GM19324 (cell line): ENCODE data around the gene APCDD1L.

Experiments
- ATAC-seq: cut with Tn5 transposase; IDR thresholded peaks from one replicate; pipeline ENCODE4 v1.9.1; 2021; ENCODE audit warnings: mild to moderate bottlenecking, moderate library complexity; ENCODE audit not compliant: unreplicated experiment, low FRiP score

The APCDD1L gene

DNA sequence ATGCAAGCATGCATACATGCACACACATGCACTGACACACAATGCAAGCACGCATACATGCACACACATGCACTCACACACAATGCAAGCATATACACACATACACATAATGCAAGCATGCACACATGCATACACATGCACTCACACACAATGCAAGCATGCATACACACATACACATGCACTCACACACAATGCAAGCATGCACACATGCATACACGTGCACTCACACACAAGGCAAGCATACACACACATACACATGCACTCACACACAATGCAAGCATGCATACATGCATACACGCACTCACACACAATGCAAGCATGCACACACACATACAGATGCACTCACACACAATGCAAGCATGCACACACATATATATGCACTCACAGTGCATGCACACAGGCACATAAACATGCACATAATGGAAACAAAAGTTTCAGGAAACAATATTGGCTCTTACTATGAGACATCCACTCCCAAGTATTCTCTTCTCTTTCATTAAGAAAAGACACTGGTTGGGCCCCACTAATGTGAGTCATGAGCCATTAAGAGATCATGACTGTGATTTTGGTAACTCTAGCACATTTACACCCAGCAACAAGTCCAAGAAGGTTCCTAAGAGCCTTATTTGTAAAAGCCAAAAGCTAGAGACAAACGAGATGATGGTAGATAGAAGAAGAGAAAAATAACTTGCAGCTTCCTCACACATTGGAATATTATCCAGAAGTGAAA is 22.2 kb downstream of the APCDD1L start:
- no peak for ATAC-seq

DNA sequence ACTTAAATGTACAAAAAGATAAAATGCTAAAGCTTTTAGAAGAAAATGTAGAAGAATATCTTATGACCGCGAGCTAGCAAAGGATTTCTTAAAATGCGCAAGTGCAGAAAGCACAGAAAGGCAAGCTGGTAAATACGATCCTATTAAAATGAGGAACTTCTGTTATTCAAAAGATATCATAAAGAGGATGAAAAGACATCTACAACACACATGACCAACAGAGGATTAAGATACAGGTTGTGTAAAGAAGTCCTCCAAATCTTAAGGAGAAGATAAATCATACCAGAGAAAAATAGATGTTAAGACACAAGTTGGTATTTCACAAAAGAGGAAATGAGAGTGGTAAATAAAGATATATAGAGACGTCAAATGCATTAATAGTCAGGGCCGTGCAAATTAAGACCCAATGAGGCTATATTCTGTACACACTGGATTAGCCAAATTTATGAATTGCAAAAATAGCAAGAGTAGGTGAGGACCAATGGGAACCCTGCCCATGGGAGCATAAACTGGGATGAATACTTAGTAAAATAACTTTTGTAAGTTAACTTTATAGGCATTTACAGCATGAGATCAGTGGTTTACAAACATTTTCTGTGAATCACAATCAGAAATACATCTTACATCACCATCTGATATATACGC is 23.0 kb downstream of the APCDD1L start:
- ATAC-seq, result no peak

- no peak for ATAC-seq
These were observed 29.0 kb downstream of the APCDD1L start for GRCh38 chr20:58486207-58486606.

DNA sequence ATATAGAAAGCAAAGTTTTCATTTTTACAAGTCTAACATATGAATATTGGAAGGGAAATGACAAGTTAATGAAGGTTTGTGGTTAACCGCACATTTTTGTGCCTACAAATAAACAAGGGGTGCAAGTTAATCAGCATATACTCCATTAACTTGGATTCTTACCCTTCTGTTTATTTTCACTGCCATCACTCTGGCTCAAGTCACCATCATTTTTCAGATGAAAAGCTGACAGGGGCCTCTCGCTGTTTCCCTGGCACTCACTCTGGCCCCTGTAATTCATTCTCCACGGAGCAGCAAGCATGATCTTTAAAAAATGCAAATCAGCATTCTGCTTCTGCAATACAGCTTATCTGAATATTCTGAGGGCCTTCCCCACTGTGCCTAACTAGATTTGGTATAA is 29.8 kb downstream of the APCDD1L start:
- ATAC-seq, result no peak

DNA sequence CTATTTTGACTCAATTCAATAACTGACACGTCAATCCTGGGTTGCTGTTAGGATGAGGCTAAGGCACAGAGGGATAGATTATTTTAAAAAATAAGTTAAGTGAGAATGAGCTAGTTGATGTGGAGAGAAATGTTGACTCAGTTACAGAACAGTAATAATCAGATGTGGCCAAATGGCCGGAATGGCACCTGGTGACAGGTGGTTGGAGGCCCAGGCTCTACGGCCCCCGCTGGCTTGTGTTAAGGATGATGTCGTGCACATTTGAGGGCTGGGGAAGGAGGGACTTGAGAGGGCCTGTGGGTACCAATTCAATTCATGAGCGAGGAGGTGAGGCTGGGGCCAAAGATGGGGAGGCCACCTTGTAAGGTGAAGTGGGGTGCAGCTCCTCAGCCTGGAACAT is 31.7 kb downstream of the APCDD1L start:
- no peak for ATAC-seq

DNA sequence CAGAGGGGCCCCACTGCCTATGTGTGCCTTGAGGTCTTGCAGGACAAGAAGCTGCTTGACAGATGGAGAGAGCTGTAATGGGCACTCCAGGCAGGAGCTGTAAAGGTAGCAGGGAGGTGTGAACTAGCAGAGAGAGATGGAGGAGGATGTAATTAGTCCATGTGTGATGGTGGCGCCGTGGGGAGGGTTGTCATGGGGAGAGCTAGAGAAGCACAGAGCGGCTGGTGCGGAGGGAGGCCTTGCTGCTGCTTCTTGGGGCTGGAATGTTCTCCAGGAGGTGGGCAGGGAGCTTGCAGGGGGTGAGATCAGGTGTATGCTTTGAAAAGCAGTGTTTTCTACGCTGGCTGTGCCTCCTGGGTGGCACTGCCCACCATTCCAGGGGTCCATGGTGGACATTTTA is 32.1 kb downstream of the APCDD1L start:
- no peak for ATAC-seq

GRCh38 chr20:58482416-58482815 is 32.8 kb downstream of the APCDD1L start:
- ATAC-seq, result no peak

DNA sequence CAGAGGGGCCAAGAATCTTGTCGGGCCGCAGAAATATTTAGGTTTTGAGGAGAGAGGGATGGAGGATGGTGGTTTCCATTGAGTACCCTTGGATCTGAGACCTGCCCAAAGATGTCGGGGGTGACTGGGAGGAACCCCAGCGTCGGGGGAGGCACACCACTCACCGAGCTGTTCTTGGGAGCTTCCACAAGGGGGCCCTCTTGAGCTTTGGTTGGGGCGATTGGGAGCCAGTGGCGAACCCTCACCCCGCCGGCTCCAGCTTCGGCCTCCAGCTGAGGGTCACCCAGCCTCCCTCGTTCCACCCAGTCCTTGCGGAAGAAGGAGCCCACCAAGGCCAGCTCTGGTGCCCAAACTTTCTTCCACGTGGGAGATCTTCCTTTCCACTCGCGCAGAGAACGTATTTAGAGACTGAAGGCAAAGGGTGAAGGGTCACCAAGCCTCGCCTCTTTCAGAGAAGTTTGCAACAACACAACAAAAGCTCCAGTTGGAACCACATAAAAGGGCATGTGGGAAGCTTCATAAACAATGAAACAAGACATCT is 33.6 kb downstream of the APCDD1L start:
- no peak for ATAC-seq

GRCh38 chr20:58480551-58481336 is 34.5 kb downstream of the APCDD1L start:
- no peak for ATAC-seq

DNA sequence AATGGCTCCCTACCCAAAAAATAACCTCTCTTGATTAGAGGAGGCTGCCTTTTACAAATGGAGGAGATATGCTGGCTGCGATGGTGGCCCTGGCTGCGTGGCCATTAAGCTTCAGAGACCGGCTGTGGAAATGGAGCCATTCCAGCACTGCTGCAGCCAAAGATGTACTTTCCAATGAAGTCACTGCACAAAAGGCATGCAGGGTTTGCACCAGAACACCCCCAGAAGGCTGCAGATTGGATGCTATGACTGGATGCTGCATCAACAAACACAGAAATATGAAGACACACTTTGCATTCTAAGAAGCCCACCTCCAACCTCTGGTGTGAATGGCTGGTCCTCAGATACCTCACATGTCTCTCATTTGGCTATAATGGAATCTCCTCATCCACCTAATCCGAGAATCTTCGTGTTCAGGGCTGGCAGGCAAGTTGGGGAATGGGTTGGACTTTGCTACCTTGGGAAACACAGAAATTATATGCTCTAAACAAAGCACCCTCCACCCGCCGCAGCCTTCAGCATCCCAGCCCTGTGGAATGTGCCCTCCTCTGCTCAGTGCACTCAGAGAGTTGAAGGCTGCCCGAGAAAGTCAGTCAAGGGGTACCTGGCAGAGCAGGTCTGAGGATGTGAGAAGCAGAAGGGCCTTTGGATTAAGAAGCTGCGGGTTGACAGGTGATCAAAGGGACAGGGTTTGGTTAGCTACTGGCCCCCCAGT is 35.3 kb downstream of the APCDD1L start:
- ATAC-seq, result no peak

GRCh38 chr20:58478141-58478805 is 36.9 kb downstream of the APCDD1L start:
- ATAC-seq, result no peak

DNA sequence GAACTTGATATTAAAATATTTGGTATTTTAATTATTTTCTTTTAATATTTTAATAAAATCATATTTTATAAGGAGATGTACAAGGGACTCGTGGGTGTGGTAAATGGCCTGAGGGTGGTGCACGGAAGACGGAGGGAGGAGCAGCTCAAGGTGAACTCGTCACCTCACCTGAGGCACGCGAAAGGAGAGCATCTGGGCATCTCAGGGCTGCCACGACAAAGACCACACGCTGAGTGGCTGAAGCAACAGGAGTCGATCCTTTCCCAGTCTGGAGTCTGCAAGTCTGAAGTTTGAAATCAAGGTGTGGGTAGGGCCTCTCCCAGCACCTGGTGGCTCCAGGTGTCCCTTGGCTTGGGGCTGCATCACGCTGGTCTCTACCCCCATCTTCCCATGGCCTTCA is 39.7 kb downstream of the APCDD1L start:
- ATAC-seq, result no peak

DNA sequence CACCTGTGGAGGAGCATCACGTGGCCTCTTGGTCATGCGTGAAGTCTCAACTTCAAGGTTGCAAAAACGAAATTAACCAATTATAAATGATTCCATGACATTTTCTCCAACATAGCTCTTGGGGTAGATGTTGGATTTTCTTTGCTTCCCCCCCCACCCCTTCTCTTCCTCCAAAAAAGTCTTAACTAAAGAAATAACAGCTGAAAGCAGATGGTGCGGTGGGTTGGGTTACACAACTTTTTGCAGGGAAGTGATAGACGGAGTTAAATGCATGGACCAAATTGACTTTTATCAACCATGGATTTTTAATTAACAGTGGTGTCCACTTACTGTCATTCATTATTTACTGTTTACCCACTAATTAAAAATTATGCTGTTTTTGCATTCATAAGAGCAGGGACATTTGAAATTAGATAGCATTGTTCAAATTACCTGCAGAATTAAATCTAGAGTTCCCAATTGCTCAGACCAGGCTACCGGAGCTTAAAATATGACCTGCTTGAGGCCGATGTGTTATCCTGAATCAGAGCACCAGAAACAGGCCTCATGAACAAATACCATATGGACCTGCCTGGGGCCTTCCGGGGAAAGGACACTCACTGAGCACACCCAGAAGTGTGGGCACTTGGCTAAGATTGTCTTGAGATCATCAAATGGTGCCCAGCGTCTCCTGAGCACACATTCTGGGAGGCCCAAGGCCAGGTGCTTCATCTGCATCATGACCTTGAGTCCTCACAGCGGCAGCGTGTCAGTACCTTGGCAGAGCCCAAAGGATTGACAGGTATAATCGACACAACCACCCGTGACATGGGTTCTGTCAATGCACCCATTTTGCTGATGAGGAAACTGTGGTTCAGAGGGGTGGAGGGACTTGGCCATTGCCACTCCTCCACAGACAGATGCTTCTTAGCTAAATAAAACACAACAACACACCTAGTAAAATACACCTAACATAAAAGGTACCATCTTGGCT is 41.5 kb downstream of the APCDD1L start:
- no peak for ATAC-seq

- no peak for ATAC-seq
These were observed 42.8 kb downstream of the APCDD1L start for GRCh38 chr20:58472273-58473018.

DNA sequence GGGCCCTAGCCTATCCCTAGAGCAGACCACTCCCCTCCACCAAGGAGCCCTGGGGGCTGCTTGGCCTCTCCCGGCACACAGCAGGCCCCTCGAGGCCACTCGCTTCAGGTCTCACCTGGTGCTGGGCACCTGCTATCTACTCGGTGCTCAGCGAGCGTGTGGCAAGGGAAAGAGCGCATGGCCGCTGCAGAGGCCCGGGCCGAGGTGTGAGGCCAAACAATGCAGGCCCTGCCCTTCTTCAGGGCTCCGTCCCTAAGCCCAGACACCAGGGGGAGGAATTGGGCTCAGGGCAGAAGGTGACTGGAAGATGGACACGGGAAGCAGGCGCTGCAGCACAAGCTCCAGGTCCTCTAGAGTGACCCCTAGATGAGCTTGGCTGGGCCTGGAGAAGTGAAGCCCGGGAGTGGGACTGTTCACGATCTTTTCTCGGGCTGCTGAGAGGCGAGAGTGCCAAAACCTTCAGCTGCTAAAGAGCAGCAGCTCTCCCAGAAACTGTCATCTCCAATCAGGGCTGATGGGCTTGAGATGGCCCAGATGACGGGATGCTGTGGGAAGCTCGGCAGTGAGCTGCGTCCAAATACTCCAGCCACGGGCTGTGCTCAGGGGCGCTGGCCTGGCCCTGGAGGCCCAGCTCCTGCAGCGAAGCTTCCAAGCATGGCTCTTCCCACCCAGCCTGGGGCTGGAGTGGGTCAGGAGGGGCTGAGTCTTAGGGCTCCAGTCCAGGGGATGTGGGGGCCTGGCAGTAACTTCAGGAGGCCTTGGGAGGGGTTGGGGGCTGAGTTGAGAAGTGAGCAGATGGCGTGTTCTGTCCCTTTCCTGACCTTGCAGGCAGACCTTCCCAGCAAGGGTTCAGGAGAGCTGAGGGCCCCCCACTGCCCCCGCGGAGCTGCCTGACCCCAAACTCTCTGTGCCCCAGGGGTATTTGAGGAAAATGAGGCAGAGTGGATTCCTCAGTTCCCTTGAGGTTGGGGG is 43.7 kb downstream of the APCDD1L start:
- no peak for ATAC-seq

- ATAC-seq, result no peak
These were observed 44.6 kb downstream of the APCDD1L start for GRCh38 chr20:58470336-58471192.
